GM12878 (cell line): ENCODE measurements around the gene FEV.

Source experiments
- KDM1A ChIP-seq: fragments of 200-600 bp; sonication (generic); IDR thresholded peaks from 2 replicates; pipeline ENCODE4 v1.6.1; 2016; ENCODE audit warnings: borderline replicate concordance
- MXI1 ChIP-seq: fragments of 150-350 bp; IDR thresholded peaks from 2 replicates; pipeline ENCODE4 v1.6.1; 2011; ENCODE audit warnings: low read depth, mild to moderate bottlenecking, inconsistent platforms, low read length, improper control_type of control experiment
- RAD51 ChIP-seq: fragments of 450-650 bp; IDR thresholded peaks from 2 replicates; pipeline ENCODE4 v1.6.1; 2016; ENCODE audit warnings: moderate library complexity, mild to moderate bottlenecking, inconsistent platforms
- RBBP5 ChIP-seq: fragments of 200-600 bp; sonication (generic); conservative IDR thresholded peaks from 2 replicates; pipeline ENCODE4 v1.6.1; 2016
- RFX5 ChIP-seq: IDR thresholded peaks from 2 replicates; pipeline ENCODE4 v1.6.1; 2011; ENCODE audit warnings: low read depth, low read length, improper control_type of control experiment
- SMAD1 ChIP-seq: fragments of 450-650 bp; IDR thresholded peaks from 2 replicates; pipeline ENCODE4 v1.6.1; 2018; ENCODE audit warnings: mild to moderate bottlenecking, low read depth; ENCODE audit not compliant: partially characterized antibody
- TAF1 ChIP-seq: IDR thresholded peaks from 2 replicates; pipeline ENCODE4 v1.6.1; 2011; ENCODE audit warnings: mild to moderate bottlenecking, low read depth, low read length, borderline replicate concordance
- TF ChIP-seq, protein P1 (sequence below): IDR thresholded peaks from 2 replicates; pipeline ENCODE4 v1.6.1; 2012; ENCODE audit warnings: mild to moderate bottlenecking, low read depth, low read length
- TF ChIP-seq, protein P2 (sequence below), 3 experiments: IDR thresholded peaks in 2 of 3; conservative IDR thresholded peaks in 1 of 3; 2 replicates each; pipeline ENCODE4 v1.5.1; 2011; ENCODE audit warnings: low read depth in 3 of 3, low read length in 3 of 3, mild to moderate bottlenecking in 3 of 3, control low read depth in 2 of 3, moderate library complexity in 2 of 3, inconsistent platforms in 1 of 3, mixed read lengths in 1 of 3; ENCODE audit not compliant: control insufficient read depth in 2 of 3, insufficient read depth in 1 of 3; ENCODE audit errors: extremely low read depth in 1 of 3
- TF ChIP-seq, protein P3 (sequence below): fragments of 450-650 bp; IDR thresholded peaks from 2 replicates; pipeline ENCODE4 v1.6.1; 2017; ENCODE audit warnings: mild to moderate bottlenecking
- TF ChIP-seq, protein P4 (sequence below): fragments of 150-350 bp; IDR thresholded peaks from 2 replicates; pipeline ENCODE4 v1.6.1; 2016; ENCODE audit warnings: low read depth, low read length

DNA sequence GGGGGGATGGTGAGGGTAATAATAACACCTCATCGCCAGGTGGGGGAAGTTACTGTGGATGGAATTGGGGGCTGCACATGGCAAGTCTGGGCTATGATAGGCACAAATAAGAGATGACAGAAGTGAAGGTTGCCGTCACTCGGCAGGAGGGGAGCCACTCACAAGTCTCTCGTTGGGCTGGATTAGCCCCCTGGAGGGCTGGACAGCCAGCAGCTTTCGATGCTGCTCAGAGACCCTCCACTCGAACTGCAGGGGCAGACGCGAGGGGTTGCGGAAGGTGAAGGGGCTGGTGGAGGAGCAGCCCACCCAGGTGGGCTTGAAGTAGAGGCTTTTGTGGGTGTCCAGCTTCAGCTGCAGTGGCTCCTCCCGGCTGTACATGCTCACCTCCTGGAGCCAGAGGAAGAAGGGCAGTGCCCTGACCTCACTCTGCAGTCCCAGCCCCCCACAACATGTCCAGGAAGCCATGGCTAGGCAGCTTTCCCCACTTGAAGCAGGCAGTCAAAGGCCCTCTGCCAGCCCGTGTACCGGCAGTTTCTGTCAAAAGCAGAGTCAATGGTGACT, 38.1 kb upstream of the FEV start:
- TF ChIP-seq MXI1 (no peak), RBBP5 (no peak), KDM1A (no peak), SMAD1 (no peak), RAD51 (no peak), RFX5 (no peak), TAF1 (no peak)
- TF ChIP-seq, protein P1, sequence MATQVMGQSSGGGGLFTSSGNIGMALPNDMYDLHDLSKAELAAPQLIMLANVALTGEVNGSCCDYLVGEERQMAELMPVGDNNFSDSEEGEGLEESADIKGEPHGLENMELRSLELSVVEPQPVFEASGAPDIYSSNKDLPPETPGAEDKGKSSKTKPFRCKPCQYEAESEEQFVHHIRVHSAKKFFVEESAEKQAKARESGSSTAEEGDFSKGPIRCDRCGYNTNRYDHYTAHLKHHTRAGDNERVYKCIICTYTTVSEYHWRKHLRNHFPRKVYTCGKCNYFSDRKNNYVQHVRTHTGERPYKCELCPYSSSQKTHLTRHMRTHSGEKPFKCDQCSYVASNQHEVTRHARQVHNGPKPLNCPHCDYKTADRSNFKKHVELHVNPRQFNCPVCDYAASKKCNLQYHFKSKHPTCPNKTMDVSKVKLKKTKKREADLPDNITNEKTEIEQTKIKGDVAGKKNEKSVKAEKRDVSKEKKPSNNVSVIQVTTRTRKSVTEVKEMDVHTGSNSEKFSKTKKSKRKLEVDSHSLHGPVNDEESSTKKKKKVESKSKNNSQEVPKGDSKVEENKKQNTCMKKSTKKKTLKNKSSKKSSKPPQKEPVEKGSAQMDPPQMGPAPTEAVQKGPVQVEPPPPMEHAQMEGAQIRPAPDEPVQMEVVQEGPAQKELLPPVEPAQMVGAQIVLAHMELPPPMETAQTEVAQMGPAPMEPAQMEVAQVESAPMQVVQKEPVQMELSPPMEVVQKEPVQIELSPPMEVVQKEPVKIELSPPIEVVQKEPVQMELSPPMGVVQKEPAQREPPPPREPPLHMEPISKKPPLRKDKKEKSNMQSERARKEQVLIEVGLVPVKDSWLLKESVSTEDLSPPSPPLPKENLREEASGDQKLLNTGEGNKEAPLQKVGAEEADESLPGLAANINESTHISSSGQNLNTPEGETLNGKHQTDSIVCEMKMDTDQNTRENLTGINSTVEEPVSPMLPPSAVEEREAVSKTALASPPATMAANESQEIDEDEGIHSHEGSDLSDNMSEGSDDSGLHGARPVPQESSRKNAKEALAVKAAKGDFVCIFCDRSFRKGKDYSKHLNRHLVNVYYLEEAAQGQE, result no peak
- TF ChIP-seq, protein P2, sequence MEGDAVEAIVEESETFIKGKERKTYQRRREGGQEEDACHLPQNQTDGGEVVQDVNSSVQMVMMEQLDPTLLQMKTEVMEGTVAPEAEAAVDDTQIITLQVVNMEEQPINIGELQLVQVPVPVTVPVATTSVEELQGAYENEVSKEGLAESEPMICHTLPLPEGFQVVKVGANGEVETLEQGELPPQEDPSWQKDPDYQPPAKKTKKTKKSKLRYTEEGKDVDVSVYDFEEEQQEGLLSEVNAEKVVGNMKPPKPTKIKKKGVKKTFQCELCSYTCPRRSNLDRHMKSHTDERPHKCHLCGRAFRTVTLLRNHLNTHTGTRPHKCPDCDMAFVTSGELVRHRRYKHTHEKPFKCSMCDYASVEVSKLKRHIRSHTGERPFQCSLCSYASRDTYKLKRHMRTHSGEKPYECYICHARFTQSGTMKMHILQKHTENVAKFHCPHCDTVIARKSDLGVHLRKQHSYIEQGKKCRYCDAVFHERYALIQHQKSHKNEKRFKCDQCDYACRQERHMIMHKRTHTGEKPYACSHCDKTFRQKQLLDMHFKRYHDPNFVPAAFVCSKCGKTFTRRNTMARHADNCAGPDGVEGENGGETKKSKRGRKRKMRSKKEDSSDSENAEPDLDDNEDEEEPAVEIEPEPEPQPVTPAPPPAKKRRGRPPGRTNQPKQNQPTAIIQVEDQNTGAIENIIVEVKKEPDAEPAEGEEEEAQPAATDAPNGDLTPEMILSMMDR (IDR thresholded peaks at IDR 0.05 in 2 of 3, conservative IDR thresholded peaks at IDR 0.05 in 1 of 3; ENCODE audit: control insufficient read depth in 2 of 3, extremely low read depth in 1 of 3, insufficient read depth in 1 of 3, low read depth in 3 of 3, low read length in 3 of 3), result no peak
- TF ChIP-seq, protein P3, sequence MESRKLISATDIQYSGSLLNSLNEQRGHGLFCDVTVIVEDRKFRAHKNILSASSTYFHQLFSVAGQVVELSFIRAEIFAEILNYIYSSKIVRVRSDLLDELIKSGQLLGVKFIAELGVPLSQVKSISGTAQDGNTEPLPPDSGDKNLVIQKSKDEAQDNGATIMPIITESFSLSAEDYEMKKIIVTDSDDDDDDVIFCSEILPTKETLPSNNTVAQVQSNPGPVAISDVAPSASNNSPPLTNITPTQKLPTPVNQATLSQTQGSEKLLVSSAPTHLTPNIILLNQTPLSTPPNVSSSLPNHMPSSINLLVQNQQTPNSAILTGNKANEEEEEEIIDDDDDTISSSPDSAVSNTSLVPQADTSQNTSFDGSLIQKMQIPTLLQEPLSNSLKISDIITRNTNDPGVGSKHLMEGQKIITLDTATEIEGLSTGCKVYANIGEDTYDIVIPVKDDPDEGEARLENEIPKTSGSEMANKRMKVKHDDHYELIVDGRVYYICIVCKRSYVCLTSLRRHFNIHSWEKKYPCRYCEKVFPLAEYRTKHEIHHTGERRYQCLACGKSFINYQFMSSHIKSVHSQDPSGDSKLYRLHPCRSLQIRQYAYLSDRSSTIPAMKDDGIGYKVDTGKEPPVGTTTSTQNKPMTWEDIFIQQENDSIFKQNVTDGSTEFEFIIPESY, result no peak
- TF ChIP-seq, protein P4, sequence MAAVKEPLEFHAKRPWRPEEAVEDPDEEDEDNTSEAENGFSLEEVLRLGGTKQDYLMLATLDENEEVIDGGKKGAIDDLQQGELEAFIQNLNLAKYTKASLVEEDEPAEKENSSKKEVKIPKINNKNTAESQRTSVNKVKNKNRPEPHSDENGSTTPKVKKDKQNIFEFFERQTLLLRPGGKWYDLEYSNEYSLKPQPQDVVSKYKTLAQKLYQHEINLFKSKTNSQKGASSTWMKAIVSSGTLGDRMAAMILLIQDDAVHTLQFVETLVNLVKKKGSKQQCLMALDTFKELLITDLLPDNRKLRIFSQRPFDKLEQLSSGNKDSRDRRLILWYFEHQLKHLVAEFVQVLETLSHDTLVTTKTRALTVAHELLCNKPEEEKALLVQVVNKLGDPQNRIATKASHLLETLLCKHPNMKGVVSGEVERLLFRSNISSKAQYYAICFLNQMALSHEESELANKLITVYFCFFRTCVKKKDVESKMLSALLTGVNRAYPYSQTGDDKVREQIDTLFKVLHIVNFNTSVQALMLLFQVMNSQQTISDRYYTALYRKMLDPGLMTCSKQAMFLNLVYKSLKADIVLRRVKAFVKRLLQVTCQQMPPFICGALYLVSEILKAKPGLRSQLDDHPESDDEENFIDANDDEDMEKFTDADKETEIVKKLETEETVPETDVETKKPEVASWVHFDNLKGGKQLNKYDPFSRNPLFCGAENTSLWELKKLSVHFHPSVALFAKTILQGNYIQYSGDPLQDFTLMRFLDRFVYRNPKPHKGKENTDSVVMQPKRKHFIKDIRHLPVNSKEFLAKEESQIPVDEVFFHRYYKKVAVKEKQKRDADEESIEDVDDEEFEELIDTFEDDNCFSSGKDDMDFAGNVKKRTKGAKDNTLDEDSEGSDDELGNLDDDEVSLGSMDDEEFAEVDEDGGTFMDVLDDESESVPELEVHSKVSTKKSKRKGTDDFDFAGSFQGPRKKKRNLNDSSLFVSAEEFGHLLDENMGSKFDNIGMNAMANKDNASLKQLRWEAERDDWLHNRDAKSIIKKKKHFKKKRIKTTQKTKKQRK, result no peak
